Breast epithelium (tissue), 4 donors: ENCODE results near the gene GAB4. TPM values are rescaled to one million over a fixed set of nuclear protein-coding genes. Genes with fewer than 3 reads are reported as not detected.

Experiments used
- DNase-seq, 2 donors: peaks; one replicate each; pipeline ENCODE4 v3.0.0-alpha.2; 2019; ENCODE audit warnings: low spot score in 2 of 2
- H3K27ac ChIP-seq, 2 donors: fragments of 200-600 bp; sonication (generic) in 1 of 2; one replicate each; pipeline ENCODE4 v1.5.1; 2016 to 2019; ENCODE audit warnings: mild to moderate bottlenecking in 1 of 2
- H3K27me3 ChIP-seq, 2 donors: fragments of 200-600 bp; sonication (generic) in 1 of 2; one replicate each; pipeline versions ENCODE4 v1.5.1 to v1.6.0; 2017 to 2019; ENCODE audit warnings: control low read depth in 1 of 2, mild to moderate bottlenecking in 1 of 2
- H3K36me3 ChIP-seq: fragments of 200-600 bp; one replicate; pipeline ENCODE4 v1.5.1; 2019
- H3K4me1 ChIP-seq, 2 donors: fragments of 200-600 bp; sonication (generic); one replicate each; pipeline ENCODE4 v1.5.1; 2016 to 2019; ENCODE audit warnings: control low read depth in 1 of 2
- H3K4me3 ChIP-seq, 3 donors: fragments of 200-600 bp; sonication (generic); 1 replicate in 2 of 3; 2 replicates in 1 of 3; pipeline ENCODE4 v1.5.1; 2016 to 2019; ENCODE audit warnings: mild to moderate bottlenecking in 3 of 3, moderate library complexity in 2 of 3
- H3K9me3 ChIP-seq, 2 donors: fragments of 200-600 bp; sonication (generic) in 1 of 2; one replicate each; pipeline ENCODE4 v1.5.1; 2016 to 2019; ENCODE audit warnings: control low read depth in 1 of 2
- POLR2A ChIP-seq: fragments of 450-650 bp; IDR thresholded peaks from one replicate; pipeline ENCODE4 v1.6.1; 2016; ENCODE audit warnings: antibody characterized with exemption, mild to moderate bottlenecking, moderate library complexity
- POLR2AphosphoS5 ChIP-seq, 3 donors: sonication (generic); formaldehyde crosslinking; IDR thresholded peaks; one replicate each; pipeline ENCODE4 v1.6.1; 2017; ENCODE audit warnings: antibody characterized with exemption in 3 of 3
- intact Hi-C: fragments of 100-400 bp; cut with DNase I; formaldehyde crosslinking; loops from one replicate; pipeline ENCODE4 v1.15.1; 2023; ENCODE audit warnings: low total_unique reads
- total RNA-seq, 3 donors: library from RNA; depleted of rRNA; stranded (reverse); fragments of >200 nt; gene quantifications; one replicate each; pipeline ENCODE4 v1.1.0, GENCODE V29; 2016
- TF ChIP-seq, protein P1 (sequence below), 3 donors: fragments of 450-650 bp; IDR thresholded peaks; one replicate each; pipeline ENCODE4 v1.5.1; 2016 to 2017; ENCODE audit warnings: antibody characterized with exemption in 3 of 3, mild to moderate bottlenecking in 3 of 3, moderate library complexity in 3 of 3

Gene GAB4
- not detected for total RNA-seq

- Histone ChIP-seq H3K4me3 (no peak within 1 kb of the TSS), H3K9me3 (peaks cover 0 to 3% of the 10 kb centered on the region in 2 donors), H3K27me3 (peaks cover 0 to 8% of the 10 kb centered on the region in 2 donors), H3K4me1 (peaks cover 0 to 7% of the 10 kb centered on the region in 2 donors), H3K27ac (no peak within 1 kb of the TSS), H3K36me3 (no peaks in the 10 kb centered on the region)
- no peak for TF ChIP-seq POLR2A
- TF ChIP-seq, protein P1, sequence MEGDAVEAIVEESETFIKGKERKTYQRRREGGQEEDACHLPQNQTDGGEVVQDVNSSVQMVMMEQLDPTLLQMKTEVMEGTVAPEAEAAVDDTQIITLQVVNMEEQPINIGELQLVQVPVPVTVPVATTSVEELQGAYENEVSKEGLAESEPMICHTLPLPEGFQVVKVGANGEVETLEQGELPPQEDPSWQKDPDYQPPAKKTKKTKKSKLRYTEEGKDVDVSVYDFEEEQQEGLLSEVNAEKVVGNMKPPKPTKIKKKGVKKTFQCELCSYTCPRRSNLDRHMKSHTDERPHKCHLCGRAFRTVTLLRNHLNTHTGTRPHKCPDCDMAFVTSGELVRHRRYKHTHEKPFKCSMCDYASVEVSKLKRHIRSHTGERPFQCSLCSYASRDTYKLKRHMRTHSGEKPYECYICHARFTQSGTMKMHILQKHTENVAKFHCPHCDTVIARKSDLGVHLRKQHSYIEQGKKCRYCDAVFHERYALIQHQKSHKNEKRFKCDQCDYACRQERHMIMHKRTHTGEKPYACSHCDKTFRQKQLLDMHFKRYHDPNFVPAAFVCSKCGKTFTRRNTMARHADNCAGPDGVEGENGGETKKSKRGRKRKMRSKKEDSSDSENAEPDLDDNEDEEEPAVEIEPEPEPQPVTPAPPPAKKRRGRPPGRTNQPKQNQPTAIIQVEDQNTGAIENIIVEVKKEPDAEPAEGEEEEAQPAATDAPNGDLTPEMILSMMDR (IDR thresholded peaks at IDR 0.05), result no peak
- no peak for TF ChIP-seq POLR2AphosphoS5 (IDR thresholded peaks at IDR 0.05)
- intact Hi-C loops, result no loop called here
- DNase-seq, result no peak
These were observed at the start of gene GAB4 for GRCh38 chr22:17007852-17008731. TSS of gene GAB4 (minus strand) at chr22:17008222. CDS start at chr22:17008114, 108 bp downstream.

DNA sequence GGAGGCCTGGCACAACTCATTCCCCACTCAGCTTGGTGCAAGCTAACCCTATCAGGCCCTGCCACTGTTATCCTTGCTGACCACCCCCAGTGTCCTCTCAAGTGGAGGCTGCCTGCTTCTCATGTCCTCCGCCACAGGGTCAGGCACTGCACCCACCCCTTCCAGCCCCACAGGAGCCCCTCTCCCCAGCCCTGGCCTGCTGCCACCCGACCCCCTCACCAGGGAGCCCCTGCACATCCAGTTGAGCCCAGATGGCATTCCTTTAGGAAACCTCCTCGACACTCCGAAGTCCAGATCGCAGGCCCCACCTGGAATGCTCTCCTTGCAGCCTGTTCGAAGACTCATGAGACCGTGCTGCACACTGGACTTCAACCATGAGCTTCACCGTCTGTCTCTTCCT is 48.8 kb upstream of the GAB4 start:
- no peaks in the 10 kb centered on the region for H3K36me3 ChIP-seq
- no peak overlapping the region for H3K27ac ChIP-seq
- no peaks in the 10 kb centered on the region for H3K9me3 ChIP-seq
- no peaks in the 10 kb centered on the region for H3K27me3 ChIP-seq
- DNase-seq, result no peak
- no peaks in the 10 kb centered on the region for H3K4me1 ChIP-seq
- no peak overlapping the region for H3K4me3 ChIP-seq
- TF ChIP-seq, protein P1 (IDR thresholded peaks at IDR 0.05), result no peak
- TF ChIP-seq POLR2A, result no peak
- no peak for TF ChIP-seq POLR2AphosphoS5 (IDR thresholded peaks at IDR 0.05)
- intact Hi-C loops, result no loop called here

DNA sequence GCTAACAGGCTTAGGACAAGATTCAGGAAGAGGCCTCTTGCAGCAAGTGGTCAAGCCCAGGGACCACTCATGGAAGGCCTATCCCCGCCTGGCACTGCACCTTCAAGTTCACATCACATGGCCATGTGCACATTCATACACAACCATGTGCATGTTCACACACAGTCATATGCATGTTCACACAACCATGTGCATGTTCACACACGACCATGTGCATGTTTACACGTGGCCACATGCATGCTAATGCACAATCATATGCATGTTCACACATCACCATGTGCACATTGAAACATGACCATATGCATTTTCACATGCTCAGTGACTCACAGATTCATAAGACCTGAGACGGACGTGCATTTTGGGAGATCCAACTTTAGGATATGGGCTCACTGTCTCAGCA is 48.0 kb upstream of the GAB4 start:
- no peaks in the 10 kb centered on the region for H3K27me3 ChIP-seq
- no peaks in the 10 kb centered on the region for H3K36me3 ChIP-seq
- no peaks in the 10 kb centered on the region for H3K4me1 ChIP-seq
- no peak for DNase-seq
- H3K9me3 ChIP-seq, result no peaks in the 10 kb centered on the region
- no peak overlapping the region for H3K27ac ChIP-seq
- intact Hi-C loops, result no loop called here
- H3K4me3 ChIP-seq, result no peak overlapping the region
- TF ChIP-seq, protein P1 (IDR thresholded peaks at IDR 0.05), result no peak
- TF ChIP-seq POLR2A, result no peak
- TF ChIP-seq POLR2AphosphoS5 (IDR thresholded peaks at IDR 0.05), result no peak

GRCh38 chr22:17047656-17048055 is 39.6 kb upstream of the GAB4 start:
- Histone ChIP-seq H3K36me3 (no peaks in the 10 kb centered on the region), H3K27me3 (no peaks in the 10 kb centered on the region)
- TF ChIP-seq POLR2AphosphoS5 (IDR thresholded peaks at IDR 0.05) (no peak), POLR2A (no peak)
- TF ChIP-seq, protein P1 (IDR thresholded peaks at IDR 0.05), result no peak

DNA sequence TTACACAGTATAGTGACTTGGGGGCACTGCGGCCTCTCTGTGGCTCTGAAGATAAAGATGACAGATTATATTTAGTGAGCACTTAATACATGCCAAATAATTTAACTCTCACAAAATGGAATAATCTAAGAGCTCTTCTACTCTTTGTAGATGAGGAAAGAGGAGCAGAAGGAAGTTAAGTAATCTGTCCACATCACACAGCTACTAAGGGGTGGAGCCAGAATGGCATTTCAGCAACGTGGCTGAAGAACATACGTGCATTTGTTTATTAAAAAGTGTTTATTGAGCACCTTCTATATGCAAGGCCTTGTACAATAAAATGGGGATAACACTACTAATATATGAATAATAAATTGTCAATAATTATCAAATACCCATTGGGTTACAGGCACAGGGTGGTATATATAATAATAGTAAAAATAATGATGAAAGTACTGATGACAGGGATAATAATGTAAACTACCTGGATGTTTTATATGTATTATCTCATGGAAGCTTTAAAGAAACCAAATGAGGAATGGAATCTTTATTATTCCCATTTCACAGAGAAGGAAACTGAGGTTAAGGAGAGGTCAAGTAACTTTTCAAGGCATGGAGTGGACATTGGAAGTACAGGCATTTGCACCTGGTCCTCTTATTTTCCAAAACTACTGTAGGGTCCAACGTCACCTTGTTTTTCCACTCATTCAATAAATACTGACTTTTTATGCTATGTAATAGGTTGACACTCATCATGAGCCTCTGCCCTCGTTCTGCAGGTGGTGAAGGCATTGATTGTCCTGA is 38.7 kb upstream of the GAB4 start:
- intact Hi-C loops, result no loop called here
- no peaks in the 10 kb centered on the region for H3K4me1 ChIP-seq

More at GRCh38 chr22:17047656-17048055, 39.6 kb upstream of the GAB4 start:
- no peak for DNase-seq
- Histone ChIP-seq H3K9me3 (no peaks in the 10 kb centered on the region), H3K4me3 (no peak overlapping the region), H3K4me1 (no peaks in the 10 kb centered on the region), H3K27ac (no peak overlapping the region)
- intact Hi-C loops, result no loop called here

More for the DNA sequence above, 38.7 kb upstream of the GAB4 start:
- H3K4me3 ChIP-seq, result no peak overlapping the region
- no peak overlapping the region for H3K27ac ChIP-seq
- TF ChIP-seq POLR2A (no peak), POLR2AphosphoS5 (IDR thresholded peaks at IDR 0.05) (no peak)
- TF ChIP-seq, protein P1 (IDR thresholded peaks at IDR 0.05), result no peak
- DNase-seq, result no peak
- H3K36me3 ChIP-seq, result no peaks in the 10 kb centered on the region
- no peaks in the 10 kb centered on the region for H3K9me3 ChIP-seq
- H3K27me3 ChIP-seq, result no peaks in the 10 kb centered on the region
